Stimulated activated CD8-positive, alpha-beta memory T cell treated with anti-CD3 and anti-CD28 coated beads, Interleukin-2, amount 100 ng/mL, for 48 hours (primary cell): ENCODE measurements around the gene GRID2.

Experiments used
- DNase-seq, 2 donors: peaks; one replicate each; pipeline ENCODE4 v3.0.0-alpha.2; 2020; ENCODE audit warnings: low read depth in 2 of 2

Gene GRID2

DNA sequence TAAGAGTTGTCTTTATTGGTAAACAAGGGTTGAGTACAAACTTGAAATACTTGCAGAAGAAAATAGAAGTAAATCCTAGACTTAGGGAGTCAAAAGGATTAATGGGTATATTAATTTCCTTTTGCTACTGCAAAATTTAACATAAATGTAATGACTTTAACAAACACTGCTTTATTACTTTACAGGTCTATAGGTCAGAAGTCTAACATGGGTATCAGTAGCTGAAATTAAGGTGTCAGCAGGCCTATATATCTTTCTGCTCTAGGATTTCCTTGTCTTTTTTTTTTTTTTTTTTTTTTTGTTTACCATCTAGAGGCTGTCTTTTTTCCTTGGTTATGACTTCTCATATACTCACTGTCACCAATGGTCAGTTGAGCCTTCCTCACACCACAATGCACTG lies 220.4 kb downstream of the GRID2 start:
- no peak for DNase-seq

DNA sequence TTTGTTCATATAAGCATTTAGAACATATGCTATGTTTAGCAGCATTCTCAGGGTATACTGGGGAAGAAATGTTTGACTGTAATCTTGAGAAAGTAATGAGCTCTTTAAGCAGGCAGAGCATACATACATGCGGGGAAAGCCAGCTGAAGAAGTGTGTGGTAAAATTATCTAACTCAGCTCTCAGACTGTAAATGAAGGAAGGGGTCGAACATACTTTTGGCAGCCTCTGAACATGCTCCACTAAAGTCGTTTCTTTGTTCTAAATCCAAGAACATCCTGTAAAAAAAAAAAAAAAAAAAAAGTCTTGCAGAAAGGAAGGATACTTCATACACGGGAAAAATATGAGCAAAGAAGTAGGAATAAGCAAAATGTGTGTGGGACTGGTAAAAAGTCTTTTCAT lies 224.8 kb downstream of the GRID2 start:
- DNase-seq = no peak

DNA sequence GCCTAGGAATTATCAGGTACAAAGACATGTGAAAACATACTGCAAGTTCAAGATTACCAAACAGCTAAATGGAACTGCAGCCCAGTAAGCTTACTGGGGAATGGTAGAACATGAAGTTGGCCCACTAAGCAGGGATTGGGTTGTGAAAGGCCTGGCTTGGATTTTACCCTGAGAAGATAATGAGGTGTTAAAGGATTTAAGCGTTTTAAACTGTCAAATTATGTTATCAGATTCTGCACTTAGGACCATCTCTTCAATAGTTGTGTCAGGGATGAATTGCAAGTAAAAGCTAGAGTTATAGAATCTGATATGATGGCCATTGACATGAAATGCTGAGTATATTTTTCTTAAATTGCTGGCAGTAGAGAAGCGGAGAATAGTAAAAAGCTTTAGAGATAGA lies 225.7 kb downstream of the GRID2 start:
- no peak for DNase-seq

- no peak for DNase-seq
Observed at GRCh38 chr4:92535599-92535998, 231.8 kb downstream of the GRID2 start.

DNA sequence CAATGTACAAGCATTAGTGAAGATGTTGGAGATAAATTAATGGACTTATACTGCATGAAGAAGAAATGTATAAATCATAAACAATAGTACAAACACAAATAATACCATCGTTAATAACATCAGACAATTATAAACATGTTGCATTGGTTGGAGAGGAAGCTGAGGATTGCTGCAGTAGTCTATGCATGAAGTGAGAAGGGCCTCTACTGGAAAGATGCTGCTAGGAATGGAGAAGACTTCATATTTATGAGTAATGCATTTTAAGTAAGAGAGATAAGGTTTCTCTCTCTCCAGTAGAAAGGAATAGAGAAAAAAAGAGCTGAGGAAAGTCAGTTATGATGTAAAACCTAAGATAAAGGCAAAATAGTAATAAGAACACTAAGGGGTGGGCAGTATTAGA lies 247.8 kb downstream of the GRID2 start:
- DNase-seq = no peak

DNA sequence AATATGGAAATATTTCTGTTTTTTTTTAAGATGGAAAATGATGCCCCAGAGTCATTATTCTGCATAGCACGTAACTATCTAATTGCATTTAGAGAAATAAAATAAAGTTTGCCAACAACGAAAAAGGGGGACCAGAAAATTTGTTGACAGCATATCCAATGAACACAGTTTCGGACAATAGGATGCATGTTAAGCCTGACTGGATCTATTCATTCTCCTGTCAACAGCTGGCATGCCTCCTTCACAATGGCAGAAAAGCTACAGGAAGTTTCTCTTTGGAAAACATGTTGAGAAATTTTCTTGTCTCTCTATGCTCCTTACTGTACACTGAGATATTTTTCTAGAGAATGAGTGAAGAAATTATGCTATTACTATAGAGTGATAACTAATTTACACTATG lies 262.5 kb downstream of the GRID2 start:
- DNase-seq = no peak

DNA sequence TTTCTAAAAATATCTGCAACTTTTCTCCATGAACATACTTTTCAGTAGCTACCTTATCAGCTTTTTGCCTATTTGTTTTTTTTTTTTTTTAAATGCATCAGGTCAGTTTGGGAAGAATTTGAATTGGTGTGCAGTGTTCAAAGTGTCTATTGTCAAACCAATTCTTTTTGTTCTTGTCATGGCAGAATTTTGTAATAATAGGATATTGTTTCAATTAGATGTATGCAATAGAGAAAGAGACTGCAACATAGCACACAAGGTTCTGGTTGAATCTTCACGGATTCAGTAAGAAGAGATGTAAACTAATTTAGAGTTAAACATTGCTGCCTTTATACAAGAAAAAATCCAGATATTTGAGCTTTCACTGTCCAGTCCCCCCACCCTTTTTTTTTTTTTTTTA lies 277.1 kb downstream of the GRID2 start:
- no peak for DNase-seq

DNA sequence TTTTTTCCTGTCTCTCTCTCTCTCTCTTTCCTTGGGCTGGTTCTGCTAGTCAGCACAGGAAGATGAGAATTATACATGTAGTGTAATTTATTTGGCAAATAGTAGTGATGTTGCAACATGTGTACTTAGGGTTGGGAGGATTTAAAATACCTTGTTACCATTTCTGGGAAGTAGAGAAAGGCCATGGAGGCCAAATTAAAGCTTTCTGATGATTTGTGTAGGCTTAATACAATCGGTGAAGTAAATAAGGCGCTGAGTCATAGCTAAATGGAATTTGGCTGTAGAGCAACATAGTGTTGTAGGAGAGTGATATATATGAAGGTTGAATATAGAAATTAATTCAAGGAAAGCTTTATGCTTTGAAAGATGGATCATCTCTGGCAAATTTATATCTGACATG lies 295.3 kb downstream of the GRID2 start:
- DNase-seq = no peak

DNA sequence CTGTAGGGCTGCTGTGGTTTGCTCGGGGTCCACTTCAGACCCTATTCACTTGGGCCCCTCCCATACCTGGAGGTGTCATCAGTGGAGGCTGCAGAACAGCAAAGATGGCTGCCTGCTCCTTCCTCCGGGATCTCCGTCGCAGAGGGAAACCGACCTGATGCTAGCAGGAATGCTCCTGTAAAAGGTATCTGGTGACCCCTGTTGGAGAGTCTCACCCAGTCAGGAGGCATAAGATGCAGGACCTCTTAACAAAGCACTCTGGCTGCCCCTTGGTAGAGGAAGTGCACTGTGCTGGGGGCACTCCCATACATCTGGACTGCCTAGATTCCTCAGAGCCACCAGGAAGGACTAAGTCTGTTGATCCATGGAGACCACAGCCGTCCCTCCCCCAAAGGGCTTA lies 296.9 kb downstream of the GRID2 start:
- no peak for DNase-seq

- DNase-seq = no peak
Observed at GRCh38 chr4:92606227-92606626, 302.5 kb downstream of the GRID2 start.

GRCh38 chr4:92615049-92615448 lies 311.3 kb downstream of the GRID2 start:
- no peak for DNase-seq

DNA sequence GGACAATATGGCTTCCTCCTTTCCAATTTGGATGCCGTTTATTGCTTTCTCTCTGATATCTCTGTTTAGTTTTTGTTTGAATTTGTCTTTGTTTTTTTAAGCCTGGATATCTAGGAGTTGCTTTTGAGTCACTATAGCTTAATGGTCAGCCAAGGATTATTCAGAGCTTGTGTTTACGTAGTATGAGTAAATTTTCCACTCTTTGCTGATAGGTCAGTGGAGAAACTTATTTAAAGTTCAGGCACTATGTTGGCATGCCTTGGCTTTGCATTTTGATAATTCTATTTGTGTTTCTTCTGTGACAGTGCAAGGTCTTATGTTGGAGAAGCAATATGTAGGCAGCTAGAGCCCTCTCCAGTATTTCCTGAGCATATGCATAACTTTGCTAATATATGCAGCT lies 315.2 kb downstream of the GRID2 start:
- no peak for DNase-seq

DNA sequence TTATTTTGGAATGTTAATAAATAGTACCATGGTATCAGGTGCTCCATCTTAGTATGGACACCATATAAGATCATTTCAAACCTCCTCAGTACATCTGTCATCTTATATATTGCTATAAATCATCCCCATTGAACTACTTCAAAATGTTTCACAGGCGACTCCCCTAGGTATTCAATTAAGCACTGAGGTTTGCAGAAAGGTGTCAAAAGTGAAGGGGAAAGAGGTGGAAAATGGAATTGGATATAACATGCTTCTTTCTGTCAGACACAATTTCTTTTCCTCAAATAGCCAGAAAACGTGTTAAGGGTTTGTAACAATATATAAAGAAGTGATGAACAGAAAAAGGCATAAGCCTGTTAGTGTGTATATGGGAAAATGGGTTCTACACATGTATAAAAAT lies 325.5 kb downstream of the GRID2 start:
- DNase-seq = no peak

DNA sequence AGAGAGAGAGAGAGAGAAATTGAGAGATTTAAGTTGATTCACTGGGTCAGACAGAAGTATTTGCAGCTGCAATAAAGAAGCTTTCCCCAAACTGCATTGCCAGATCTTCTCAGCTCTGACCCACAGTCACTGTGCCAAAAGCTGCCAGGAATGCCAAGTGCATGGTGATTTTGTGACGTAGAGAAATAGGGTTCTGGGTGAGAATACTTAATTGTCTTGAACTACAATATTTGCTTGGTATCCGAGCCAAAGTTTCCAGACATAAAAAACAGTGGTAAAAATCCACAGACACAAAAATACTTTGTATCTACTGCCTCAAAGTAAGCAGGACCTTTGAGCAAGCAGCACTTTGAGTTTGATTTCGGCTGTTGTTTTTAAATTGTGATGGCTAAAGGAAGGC lies 331.1 kb downstream of the GRID2 start:
- no peak for DNase-seq

DNA sequence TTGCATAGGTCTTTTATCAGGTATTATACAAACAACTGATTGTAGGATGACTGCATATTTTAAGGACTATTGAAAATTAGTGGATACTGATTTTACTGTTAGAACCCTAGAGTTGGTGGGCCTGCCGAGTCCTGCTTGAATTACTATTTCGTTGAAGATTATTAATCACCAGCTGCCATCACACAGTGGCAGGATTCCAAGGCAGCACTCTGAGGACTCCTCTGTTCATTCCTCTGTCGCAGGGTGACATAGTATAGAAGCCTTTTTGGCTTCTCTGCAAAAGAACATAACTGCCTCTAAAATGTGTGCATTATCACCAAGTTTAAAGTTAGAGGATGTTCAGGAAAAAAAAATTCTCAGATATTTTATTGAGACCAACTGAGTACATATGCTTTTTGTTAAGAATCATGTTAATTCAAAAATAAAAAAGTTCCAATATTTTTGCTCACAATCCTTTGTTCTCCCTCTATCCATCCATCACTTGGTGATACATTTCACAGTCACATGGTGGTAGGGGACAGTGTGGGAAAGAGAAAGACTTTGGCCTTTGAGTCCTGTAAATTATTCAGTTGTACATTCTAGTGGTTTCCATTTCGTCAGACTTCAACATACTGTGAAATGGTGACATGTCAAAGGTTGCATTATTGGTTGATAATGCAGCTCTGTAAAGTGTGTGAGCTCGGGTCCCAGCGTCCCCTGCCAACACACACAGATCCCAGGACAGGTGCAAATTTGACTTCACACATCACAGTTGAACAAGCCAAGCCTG lies 332.5 kb downstream of the GRID2 start:
- DNase-seq = no peak

DNA sequence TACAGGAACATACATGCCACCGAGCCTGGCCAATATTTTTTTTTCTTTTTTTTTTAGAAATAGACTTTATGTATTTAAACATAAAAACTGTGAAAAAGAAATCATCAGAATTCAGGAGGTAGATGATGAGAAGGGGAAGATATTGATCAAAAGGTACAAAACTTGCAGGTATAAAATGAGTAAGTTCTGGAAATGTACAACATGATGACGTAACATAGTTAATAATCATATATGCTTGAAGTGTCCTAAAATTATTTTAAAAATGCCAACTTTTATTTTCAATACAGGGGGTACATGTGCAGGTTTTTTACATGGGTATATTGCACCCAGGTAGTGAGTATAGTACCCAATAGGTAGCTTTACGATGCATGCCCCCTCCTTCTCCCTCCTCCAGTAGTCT lies 337.6 kb downstream of the GRID2 start:
- no peak for DNase-seq

- no peak for DNase-seq
Observed at GRCh38 chr4:92646826-92647225, 343.1 kb downstream of the GRID2 start.

GRCh38 chr4:92651536-92651935 lies 347.8 kb downstream of the GRID2 start:
- DNase-seq = no peak

DNA sequence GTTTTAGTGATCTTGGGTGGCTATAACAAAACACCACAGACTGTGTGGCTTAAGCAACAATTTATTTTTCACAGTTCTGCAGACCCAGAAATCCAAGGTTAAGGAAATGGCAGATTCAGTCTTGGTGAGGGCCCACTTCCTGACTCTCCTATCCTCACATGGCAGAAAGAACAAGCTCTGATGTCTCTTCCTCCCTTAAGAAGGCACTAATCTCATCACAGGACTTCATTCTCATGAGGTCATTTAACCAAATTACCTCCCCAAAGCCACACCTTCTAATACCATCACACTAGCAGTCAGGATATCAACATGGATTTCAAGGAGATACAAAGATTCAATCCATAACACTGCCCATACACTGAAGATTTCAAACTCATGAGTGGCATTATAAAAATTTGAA lies 350.3 kb downstream of the GRID2 start:
- DNase-seq = no peak

- DNase-seq = no peak
Observed at GRCh38 chr4:92657695-92658094, 353.9 kb downstream of the GRID2 start.

- DNase-seq = no peak
Observed at GRCh38 chr4:92658318-92658717, 354.6 kb downstream of the GRID2 start.

GRCh38 chr4:92677805-92678204 lies 374.0 kb downstream of the GRID2 start:
- DNase-seq = no peak

- DNase-seq = no peak
Observed at GRCh38 chr4:92678292-92678691, 374.5 kb downstream of the GRID2 start.

DNA sequence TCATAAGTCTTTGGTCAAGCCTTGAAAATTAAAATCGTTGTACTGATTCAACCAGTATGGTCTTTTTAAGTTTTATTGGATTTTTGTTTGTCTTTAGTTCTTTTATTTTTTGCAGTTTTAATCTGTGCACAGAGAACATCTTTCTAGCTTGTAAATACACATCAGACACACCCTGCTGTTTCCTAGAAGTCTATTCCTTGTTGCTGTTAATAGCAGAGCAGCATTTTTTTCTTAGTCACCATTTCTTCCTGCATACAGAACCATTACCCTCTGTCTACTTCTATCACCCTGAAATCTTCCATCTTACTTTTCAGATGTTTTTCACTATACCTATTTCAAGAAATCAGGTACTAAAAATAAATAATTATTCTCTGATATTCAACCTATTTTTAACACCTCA lies 375.4 kb downstream of the GRID2 start:
- DNase-seq = no peak
